ENCODE results near the gene CCDC146. TPM values are rescaled to one million over a fixed set of nuclear protein-coding genes. Genes with fewer than 3 reads are reported as not detected.
A peak's percentile ranks its signal among the peaks of the same experiment; 100 is the strongest.

CCDC146 gene
- total RNA-seq, 6 experiments from 2014 or later = 2.6 to 7.2 (median 4.0) TPM

GRCh38 chr7:77184990-77185389 lies 62.6 kb downstream of the CCDC146 start:
- no peaks in the 10 kb centered on the region for H3K4me1 ChIP-seq
- no peak for ATAC-seq
- no peak for DNase-seq
- intact Hi-C loops (cut with DNase I) = no loop called here
- H3K27ac ChIP-seq = no peak overlapping the region
- no peaks in the 10 kb centered on the region for H3K9me3 ChIP-seq
- H3K36me3 ChIP-seq = no peaks in the 10 kb centered on the region
- H3K4me3 ChIP-seq = no peak overlapping the region
- TF ChIP-seq CTCF (IDR thresholded peaks at IDR 0.05) (no peak), POLR2A (IDR thresholded peaks at IDR 0.05) (no peak)
- 70% methylated on average over 3 of the region's 3 CpGs for WGBS (ENCODE audit: insufficient coverage, low coverage, low lambda C conversion rate, missing lambda C conversion rate)
- H3K27me3 ChIP-seq = no peaks in the 10 kb centered on the region

- WGBS (ENCODE audit: insufficient coverage, low coverage, low lambda C conversion rate, missing lambda C conversion rate) = 66% methylated on average over 2 of the region's 2 CpGs
- intact Hi-C loops (cut with DNase I) = no loop called here
- DNase-seq = no peak
- Histone ChIP-seq H3K27ac (no peak overlapping the region), H3K4me1 (no peaks in the 10 kb centered on the region), H3K27me3 (no peaks in the 10 kb centered on the region), H3K4me3 (no peak overlapping the region), H3K9me3 (no peaks in the 10 kb centered on the region), H3K36me3 (no peaks in the 10 kb centered on the region)
- no peak for TF ChIP-seq POLR2A (IDR thresholded peaks at IDR 0.05)
- no peak for TF ChIP-seq CTCF (IDR thresholded peaks at IDR 0.05)
- no peak for ATAC-seq
Measured at GRCh38 chr7:77185866-77186265, 63.5 kb downstream of the CCDC146 start.

- H3K4me3 ChIP-seq = no peak overlapping the region
- TF ChIP-seq CTCF (IDR thresholded peaks at IDR 0.05) = no peak
- TF ChIP-seq POLR2A (IDR thresholded peaks at IDR 0.05) = no peak
- H3K9me3 ChIP-seq = no peaks in the 10 kb centered on the region
- H3K4me1 ChIP-seq = peaks cover 0 to 3% (median 0%) of the 10 kb centered on the region in 4 donors
- 61% methylated on average over 4 of the region's 4 CpGs for WGBS (ENCODE audit: insufficient coverage, low coverage, low lambda C conversion rate, missing lambda C conversion rate)
- ATAC-seq = peak in 3 of 4 donors; percentile 27 to 54 (median 41)
- intact Hi-C loops (cut with DNase I) = no loop called here
- H3K27me3 ChIP-seq = no peaks in the 10 kb centered on the region
- no peak overlapping the region for H3K27ac ChIP-seq
- no peaks in the 10 kb centered on the region for H3K36me3 ChIP-seq
- no peak for DNase-seq
Measured at GRCh38 chr7:77188731-77189437, 66.5 kb downstream of the CCDC146 start.

- ATAC-seq (no peak), DNase-seq (no peak)
- no peaks in the 10 kb centered on the region for H3K36me3 ChIP-seq
- H3K4me1 ChIP-seq = peaks cover 0 to 8% (median 4%) of the 10 kb centered on the region in 4 donors
- WGBS (ENCODE audit: insufficient coverage, low coverage, low lambda C conversion rate, missing lambda C conversion rate) = 80% methylated on average over 4 of the region's 4 CpGs
- H3K9me3 ChIP-seq = no peaks in the 10 kb centered on the region
- H3K27me3 ChIP-seq = no peaks in the 10 kb centered on the region
- H3K4me3 ChIP-seq = peak overlapping the region in 1 of 3 donors; percentile 20
- H3K27ac ChIP-seq = no peak overlapping the region
- TF ChIP-seq CTCF (IDR thresholded peaks at IDR 0.05) (no peak), POLR2A (IDR thresholded peaks at IDR 0.05) (no peak)
- intact Hi-C loops (cut with DNase I) = no loop called here
Measured at GRCh38 chr7:77197141-77197540, 74.7 kb downstream of the CCDC146 start.

Measured in right lobe of liver (tissue), 6 donors.